Endothelial cell of umbilical vein (primary cell): ENCODE results near the gene FMN1. TPM values are rescaled to one million over a fixed set of nuclear protein-coding genes. Genes with fewer than 3 reads are reported as not detected.

Experiments used
- BruUV-seq: library from RNA; stranded (reverse); fragments of 400-500 nt; replicated peaks from 2 replicates; lab custom pipeline; 2021; lab: Mats Ljungman, UMichigan
- CTCF ChIA-PET: fragments of 300-600, 350-600 bp; sonication (Branson Sonifier 250); formaldehyde crosslinking; loops from one replicate; lab custom pipeline; 2021; ENCODE audit warnings: antibody characterized with exemption, inconsistent platforms; lab: Charles Lee
- POLR2A ChIA-PET: fragments of 300-600, 350-600 bp; sonication (Branson Sonifier 250); formaldehyde crosslinking; loops from one replicate; lab custom pipeline; 2021; ENCODE audit warnings: antibody characterized with exemption, inconsistent platforms; lab: Charles Lee
- DNase-seq: peaks from one replicate; pipeline ENCODE4 v3.0.0-alpha.2; 2011; ENCODE audit warnings: low read depth, low spot score
- FAIRE-seq: peaks from 2 replicates; lab custom pipeline; 2011; peaks lifted over from hg19 to GRCh38; lab: Jason Lieb, UNC
- H2AFZ ChIP-seq: 2 replicates; pipeline ENCODE4 v1.6.0; 2012; ENCODE audit warnings: low read depth, low read length, control low read depth, inconsistent platforms
- H3K27ac ChIP-seq: 2 replicates; pipeline ENCODE4 v1.5.1; 2011; ENCODE audit warnings: low read depth, mild to moderate bottlenecking, control low read depth, low read length, moderate library complexity; ENCODE audit not compliant: insufficient read depth
- H3K27me3 ChIP-seq, 2 experiments: 2 replicates each; pipeline versions ENCODE4 v1.6.0 to v1.6.1; 2011; ENCODE audit warnings: low read length in 2 of 2, mixed read lengths in 1 of 2; ENCODE audit not compliant: control insufficient read depth in 2 of 2, insufficient read depth in 2 of 2
- H3K36me3 ChIP-seq, 2 experiments: 2 replicates in 1 of 2; 3 replicates in 1 of 2; pipeline ENCODE4 v1.5.1; 2011; ENCODE audit warnings: low read length in 2 of 2, mild to moderate bottlenecking in 1 of 2, moderate library complexity in 1 of 2; ENCODE audit not compliant: control insufficient read depth in 2 of 2, insufficient read depth in 2 of 2; ENCODE audit errors: extremely low read depth in 1 of 2
- H3K4me1 ChIP-seq: 3 replicates; pipeline ENCODE4 v1.5.1; 2011; ENCODE audit warnings: mild to moderate bottlenecking, low read length; ENCODE audit not compliant: control insufficient read depth, insufficient read depth; ENCODE audit errors: extremely low read depth
- H3K4me2 ChIP-seq: 2 replicates; pipeline ENCODE4 v1.6.1; 2011; ENCODE audit warnings: low read length, control low read depth, mixed read lengths; ENCODE audit not compliant: insufficient read depth
- H3K4me3 ChIP-seq, 3 experiments: fragments of 200-600 bp in 1 of 3; sonication (generic), shearing (Covaris generic) in 1 of 3; replicated peaks in 1 of 3; 2 replicates each; pipeline ENCODE4 v1.5.1; 2011 to 2016; ENCODE audit warnings: control low read depth in 3 of 3, low read length in 3 of 3, mild to moderate bottlenecking in 2 of 3, inconsistent platforms in 1 of 3, low read depth in 1 of 3, moderate library complexity in 1 of 3; ENCODE audit not compliant: insufficient read depth in 1 of 3
- H3K79me2 ChIP-seq: 2 replicates; pipeline ENCODE4 v1.6.0; 2012; ENCODE audit warnings: low read length, inconsistent platforms; ENCODE audit not compliant: control insufficient read depth, insufficient read depth
- H3K9ac ChIP-seq: replicated peaks from 2 replicates; pipeline ENCODE3; 2011; ENCODE audit warnings: low read length, control low read depth; ENCODE audit not compliant: insufficient read depth; ENCODE audit errors: extremely low read depth
- H3K9me1 ChIP-seq: replicated peaks from 3 replicates; pipeline ENCODE4 v1.6.0; 2011; ENCODE audit warnings: mild to moderate bottlenecking, low read length; ENCODE audit not compliant: control insufficient read depth, insufficient read depth; ENCODE audit errors: extremely low read depth
- H3K9me3 ChIP-seq: replicated peaks from 2 replicates; pipeline ENCODE4 v1.5.1; 2012; ENCODE audit warnings: low read length, inconsistent platforms; ENCODE audit not compliant: control insufficient read depth, insufficient read depth
- H4K20me1 ChIP-seq: replicated peaks from 2 replicates; pipeline ENCODE3; 2011; ENCODE audit warnings: mild to moderate bottlenecking, low read length; ENCODE audit not compliant: control insufficient read depth, insufficient read depth; ENCODE audit errors: extremely low read depth
- CTCF ChIP-seq, 2 donors: IDR thresholded peaks; 1 replicate in 1 of 2; 2 replicates in 1 of 2; pipeline ENCODE4 v1.5.1; 2011; ENCODE audit warnings: low read length in 2 of 2, mild to moderate bottlenecking in 2 of 2, moderate library complexity in 2 of 2, control low read depth in 1 of 2, inconsistent platforms in 1 of 2, low read depth in 1 of 2; ENCODE audit not compliant: insufficient read depth in 1 of 2; ENCODE audit errors: extremely low read depth in 1 of 2
- EZH2 ChIP-seq: IDR thresholded peaks from 2 replicates; pipeline ENCODE4 v1.6.1; 2012; ENCODE audit warnings: borderline replicate concordance, low read depth, mild to moderate bottlenecking, moderate library complexity, low read length, inconsistent platforms; ENCODE audit not compliant: severe bottlenecking
- FOS ChIP-seq: IDR thresholded peaks from 2 replicates; pipeline ENCODE4 v1.6.1; 2011; ENCODE audit warnings: mild to moderate bottlenecking, low read length, moderate library complexity, borderline replicate concordance; ENCODE audit not compliant: insufficient read depth
- GATA2 ChIP-seq: IDR thresholded peaks from 2 replicates; pipeline ENCODE4 v1.7.0; 2011; ENCODE audit warnings: low read depth, mild to moderate bottlenecking, moderate library complexity, mixed read lengths, low read length; ENCODE audit not compliant: insufficient read length, insufficient read depth
- JUN ChIP-seq: IDR thresholded peaks from 2 replicates; pipeline ENCODE4 v1.6.1; 2011; ENCODE audit warnings: borderline replicate concordance, low read depth; ENCODE audit not compliant: insufficient read length, insufficient read depth
- MAX ChIP-seq: IDR thresholded peaks from 2 replicates; pipeline ENCODE4 v1.6.1; 2011; ENCODE audit not compliant: insufficient read depth, insufficient read length
- MYC ChIP-seq: IDR thresholded peaks from one replicate; pipeline ENCODE4 v1.6.1; 2011; ENCODE audit warnings: mild to moderate bottlenecking, low read depth, low read length
- POLR2A ChIP-seq: IDR thresholded peaks from 2 replicates; pipeline ENCODE4 v1.6.1; 2012; ENCODE audit warnings: low read depth, mild to moderate bottlenecking, control low read depth, low read length
- POLR2AphosphoS5 ChIP-seq: IDR thresholded peaks from 2 replicates; pipeline ENCODE4 v1.6.1; 2012; ENCODE audit warnings: low read depth, mild to moderate bottlenecking, control low read depth, low read length, moderate library complexity; ENCODE audit not compliant: insufficient read depth
- dilution Hi-C: fragments of 300-500 bp; cut with MboI; formaldehyde crosslinking; loops from one replicate; pipeline ENCODE4 v1.15.0; 2019; ENCODE audit warnings: low sequenced_read_pairs; ENCODE audit not compliant: extremely low pct_ligation_motif_present
- intact Hi-C: fragments of 100-400 bp; cut with micrococcal nuclease; formaldehyde crosslinking; loops from one replicate; pipeline ENCODE4 v1.10.0; 2022
- polyA plus RNA-seq, 4 experiments: library from polyadenylated mRNA; depleted of rRNA in 3 of 4; stranded (reverse) in 3 of 4; unstranded in 1 of 4; fragments of >200 nt; gene quantifications; 2 replicates each; pipeline versions ENCODE4 v1.2.1 to v1.2.3, GENCODE V29; 2011 to 2012; ENCODE audit warnings: missing spikeins in 1 of 4
- total RNA-seq: library from RNA; stranded (reverse); gene quantifications from 2 replicates; pipeline ENCODE4 v1.2.3, GENCODE V29; 2021

Gene FMN1
- total and polyA plus RNA-seq, 2 donors (not counting 3 experiments of a cell fraction or from before 2014, with no cell fraction given): 0.01 to 0.29 TPM

GRCh38 chr15:32943711-32944110 is 250.8 kb downstream of the FMN1 start:
- DNase-seq: no peak
- no TSS peak for BruUV-seq
- intact Hi-C loops: no loop called here

More at GRCh38 chr15:32943711-32944110, 250.8 kb downstream of the FMN1 start:
- ChIA-PET CTCF (interaction anchor here (1.0 to 2.8 kb wide), 3 partner anchors 7 to 12 kb away, joined by 3 to 14 read pairs (median 8); no protein-coding TSS in a partner anchor), POLR2A (no interaction called here)
- peaks cover 0 to 3% of the 10 kb centered on the region in 2 experiments for H3K27me3 ChIP-seq
- H2AFZ ChIP-seq: no peak overlapping the region
- no peak overlapping the region for H3K27ac ChIP-seq
- H3K9ac ChIP-seq: no peak overlapping the region
- H4K20me1 ChIP-seq: no peaks in the 10 kb centered on the region
- H3K4me1 ChIP-seq: no peaks in the 10 kb centered on the region
- dilution Hi-C loops: no loop called here
- no peak overlapping the region for H3K4me3 ChIP-seq
- H3K36me3 ChIP-seq: no peaks in the 10 kb centered on the region
- H3K79me2 ChIP-seq: no peaks in the 10 kb centered on the region
- no peaks in the 10 kb centered on the region for H3K9me3 ChIP-seq
- no peak for FAIRE-seq
- TF ChIP-seq EZH2: no peak
- TF ChIP-seq GATA2: no peak
- no peak for TF ChIP-seq FOS
- no peak for TF ChIP-seq CTCF (IDR thresholded peaks at IDR 0.05; ENCODE audit: extremely low read depth in 1 of 2, insufficient read depth in 1 of 2, low read depth in 1 of 2, low read length in 2 of 2)
- no peak for TF ChIP-seq POLR2A
- TF ChIP-seq MYC: no peak
- TF ChIP-seq JUN: no peak
- TF ChIP-seq POLR2AphosphoS5: no peak
- no peak for TF ChIP-seq MAX
- H3K9me1 ChIP-seq: no peaks in the 10 kb centered on the region
- no peak overlapping the region for H3K4me2 ChIP-seq
